ENCODE results near the gene APBB1IP.

- TF ChIP-seq POU5F1 (IDR thresholded peaks at IDR 0.05; ENCODE audit: low read depth, low read length) (no peak), CTCF (IDR thresholded peaks at IDR 0.05; ENCODE audit: control extremely low read depth in 1 of 3, insufficient read depth in 1 of 3, low read depth in 1 of 3, low read length in 3 of 3) (no peak), ASH2L (IDR thresholded peaks at IDR 0.05; ENCODE audit: low read length) (no peak), EZH2 (IDR thresholded peaks at IDR 0.05; ENCODE audit: low read depth, low read length, severe bottlenecking) (no peak), POLR2A (IDR thresholded peaks at IDR 0.05; ENCODE audit: control extremely low read depth in 1 of 2, low read depth in 2 of 2, low read length in 2 of 2) (no peak), KDM5A (IDR thresholded peaks at IDR 0.05; ENCODE audit: low read length) (no peak)
Measured at GRCh38 chr10:26488344-26488743, 50.2 kb downstream of the APBB1IP start.

Measured in H1 (cell line).